ENCODE measurements around the gene DBNDD1.
A peak's percentile ranks its signal among the peaks of the same experiment; 100 is the strongest.
"Not testable (repeated sequence)": the region's sequence is repeated elsewhere in the genome, so short reads cannot be mapped to it uniquely, and the experiment has no call there.

Gene DBNDD1

DNA sequence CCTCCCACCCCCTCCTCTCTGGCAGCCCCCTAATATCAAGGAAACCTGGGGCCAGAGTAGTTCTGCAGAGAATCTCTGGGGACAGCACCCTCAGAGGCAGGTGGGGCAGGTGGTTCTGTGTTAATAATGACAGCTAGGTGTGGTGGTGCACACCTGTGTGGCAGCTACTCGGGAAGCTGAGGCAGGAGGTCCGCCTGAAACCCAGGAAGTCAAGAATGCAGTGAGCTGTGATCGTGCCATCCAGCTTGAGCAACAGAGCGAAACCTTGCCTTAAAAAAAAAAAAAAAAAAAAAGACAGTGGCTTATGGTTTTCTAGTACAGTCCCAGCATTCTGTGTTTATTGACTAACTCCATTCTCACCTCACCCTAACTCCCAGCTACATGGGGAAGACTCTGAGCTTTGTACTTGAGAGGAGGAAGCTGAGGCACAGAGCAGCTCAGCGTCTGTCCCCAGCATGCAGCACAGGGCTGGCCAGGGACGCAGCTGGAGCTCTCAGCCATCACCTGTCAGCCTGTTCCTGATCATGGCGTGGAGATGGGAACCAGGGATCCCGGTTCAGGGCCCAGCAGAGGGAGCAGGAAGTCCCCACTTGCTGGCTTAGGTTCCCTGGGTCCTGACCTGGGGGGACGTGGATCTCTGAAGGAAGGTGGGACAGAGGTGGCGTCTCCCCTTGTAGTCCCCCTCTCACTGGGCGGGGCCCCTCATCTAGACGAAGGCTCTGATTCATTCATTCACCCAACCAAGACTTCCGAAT is 6.1 kb downstream of the DBNDD1 start:
- DNase-seq (ENCODE audit: extremely low read depth in 1 of 2, low read depth in 1 of 2): no peak

DNA sequence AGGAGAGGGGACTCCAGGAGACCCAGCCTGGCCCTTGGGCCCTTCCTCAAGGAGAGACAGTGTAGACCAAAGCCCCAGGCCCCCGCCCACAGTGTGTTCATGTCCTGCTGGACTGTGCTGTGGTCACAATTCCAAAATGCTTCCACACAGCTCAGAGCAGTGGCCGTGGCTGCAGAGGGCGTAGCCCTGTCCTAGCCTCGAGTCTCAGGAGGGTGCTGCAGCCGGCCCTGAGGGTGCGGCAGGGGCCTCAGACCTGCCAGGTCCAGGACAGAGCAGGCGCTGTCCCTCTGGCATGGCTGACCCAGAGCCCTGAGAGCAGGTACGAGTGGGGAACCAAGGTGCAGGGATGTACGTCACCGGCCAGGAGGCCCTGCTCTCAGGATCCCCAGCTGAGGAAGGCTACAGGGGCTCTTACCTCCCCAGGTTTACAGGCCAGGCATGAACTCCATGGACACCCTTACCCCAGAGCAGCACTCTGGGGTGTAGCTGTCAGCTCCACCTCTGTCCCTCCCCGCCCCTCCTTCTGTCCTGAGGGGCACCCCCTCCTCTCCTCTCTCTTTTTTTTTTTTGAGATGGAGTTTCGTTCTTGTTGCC is 7.3 kb downstream of the DBNDD1 start:
- no peak for DNase-seq (ENCODE audit: extremely low read depth in 1 of 2, low read depth in 1 of 2)

DNA sequence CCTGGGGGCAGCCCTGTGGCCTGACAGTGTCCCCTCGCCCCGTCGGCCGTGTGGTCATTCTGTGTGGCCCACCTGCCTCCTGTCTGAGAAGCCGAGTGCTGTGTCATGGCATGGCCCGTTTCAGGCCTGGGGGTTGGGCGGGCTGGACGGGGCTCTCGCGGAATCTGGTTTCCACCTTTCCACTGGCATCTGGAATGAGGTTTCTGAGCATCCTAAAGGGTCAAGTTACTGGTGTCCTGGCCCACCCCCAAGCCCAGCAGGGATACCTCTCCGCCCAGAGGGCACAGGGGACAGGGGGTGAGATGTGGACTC is 7.8 kb downstream of the DBNDD1 start:
- DNase-seq (ENCODE audit: extremely low read depth in 1 of 2, low read depth in 1 of 2): no peak

DNA sequence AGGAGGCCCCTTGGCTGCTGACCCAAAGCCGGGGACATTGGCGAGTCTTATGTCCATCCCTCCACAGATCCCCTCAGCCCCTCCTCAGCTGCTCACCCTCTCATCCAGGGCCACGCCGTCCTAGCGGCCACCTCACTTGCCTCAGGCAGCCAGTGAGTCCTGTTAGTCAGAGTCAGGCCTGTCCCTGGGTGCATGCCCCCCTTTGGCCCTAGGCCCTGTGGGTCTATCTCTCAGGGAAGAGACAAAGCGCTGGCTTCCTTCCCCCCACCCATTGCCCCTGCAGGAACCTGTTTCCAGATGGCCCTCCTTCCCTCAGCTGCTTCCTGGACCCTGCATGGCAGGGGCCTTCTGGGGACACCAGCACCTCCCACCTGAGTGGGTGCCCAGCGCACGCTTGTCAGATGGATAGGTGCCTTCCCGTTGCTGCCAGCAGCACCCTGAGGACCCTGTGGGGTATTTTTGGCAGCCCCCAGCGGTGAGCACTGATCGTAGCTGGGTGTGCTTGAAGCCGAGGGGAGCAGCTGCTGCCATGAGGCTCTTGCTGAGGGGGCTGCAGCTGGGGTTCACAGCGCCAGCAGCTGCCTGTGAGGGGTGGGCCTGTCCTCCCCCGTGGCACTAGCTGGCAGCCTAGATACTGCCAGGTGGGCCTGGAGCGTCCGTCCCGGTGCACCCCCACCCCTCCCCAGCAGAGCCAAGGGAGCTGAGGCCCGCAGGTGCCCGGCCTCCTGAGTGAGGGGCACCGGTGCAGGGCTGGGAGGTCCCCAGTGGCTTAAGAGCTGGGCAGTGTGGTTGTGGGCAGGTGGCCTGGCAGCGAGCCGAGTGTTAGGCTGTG is 8.4 kb downstream of the DBNDD1 start:
- DNase-seq (ENCODE audit: extremely low read depth in 1 of 2, low read depth in 1 of 2): no peak

DNA sequence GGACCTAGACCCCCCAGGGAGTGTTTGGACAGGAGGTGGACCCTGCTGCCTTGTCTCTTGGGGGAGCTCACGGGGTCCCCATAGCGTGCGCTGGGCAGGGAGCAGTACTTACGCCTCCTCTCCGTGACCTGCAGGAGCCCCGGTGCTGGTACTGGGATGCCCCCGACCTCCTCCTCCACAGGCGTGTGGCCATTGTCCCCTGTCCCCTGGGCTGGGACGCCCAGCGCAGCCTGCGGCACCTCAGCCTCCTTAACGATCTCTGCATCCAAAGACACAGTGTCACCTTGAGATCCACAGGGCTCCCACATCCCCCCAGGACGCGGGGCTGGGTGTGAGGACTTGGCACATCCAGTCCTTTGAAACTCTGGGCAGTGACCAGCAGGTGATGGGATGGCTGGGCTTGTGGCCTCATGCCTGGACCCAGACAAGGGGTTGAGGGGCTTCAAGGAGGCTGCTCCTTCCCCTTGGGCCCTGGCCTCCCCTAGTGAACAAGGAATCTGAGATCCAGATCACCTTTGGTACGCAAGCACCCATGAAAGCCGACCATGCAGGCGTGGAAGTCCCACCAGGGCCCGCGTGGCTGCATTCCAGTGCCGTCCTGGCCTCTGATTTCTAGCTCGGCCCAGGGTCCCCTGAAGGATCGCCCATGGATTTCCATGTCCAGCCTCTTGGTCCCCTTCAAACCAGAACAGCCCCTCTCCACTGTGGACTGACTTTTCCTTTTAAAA is 9.9 kb downstream of the DBNDD1 start:
- DNase-seq (ENCODE audit: extremely low read depth in 1 of 2, low read depth in 1 of 2): no peak

DNA sequence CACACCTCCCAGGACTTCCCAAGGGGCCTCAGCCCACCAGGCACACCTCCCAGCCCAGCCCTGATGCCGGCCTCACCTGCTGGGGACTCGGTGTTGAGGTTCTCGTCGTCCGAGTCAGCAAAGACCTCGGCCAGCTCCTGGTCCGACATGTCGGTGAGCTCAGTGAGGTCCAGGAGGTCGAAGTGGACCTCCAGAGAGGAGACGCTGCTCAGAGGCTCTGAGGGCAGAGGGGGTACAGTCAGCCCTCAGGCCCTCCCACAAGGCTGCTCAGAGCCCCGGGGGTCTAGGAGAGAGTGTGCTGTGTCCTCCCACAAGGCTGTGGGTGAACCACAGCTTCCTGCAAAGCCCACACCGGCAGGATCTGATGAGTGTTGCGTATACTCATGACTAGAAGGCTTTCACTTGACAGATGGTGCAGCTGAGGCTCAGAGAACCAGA is 10.5 kb downstream of the DBNDD1 start:
- DNase-seq (ENCODE audit: extremely low read depth in 1 of 2, low read depth in 1 of 2): peak; percentile 47 to 67

DNA sequence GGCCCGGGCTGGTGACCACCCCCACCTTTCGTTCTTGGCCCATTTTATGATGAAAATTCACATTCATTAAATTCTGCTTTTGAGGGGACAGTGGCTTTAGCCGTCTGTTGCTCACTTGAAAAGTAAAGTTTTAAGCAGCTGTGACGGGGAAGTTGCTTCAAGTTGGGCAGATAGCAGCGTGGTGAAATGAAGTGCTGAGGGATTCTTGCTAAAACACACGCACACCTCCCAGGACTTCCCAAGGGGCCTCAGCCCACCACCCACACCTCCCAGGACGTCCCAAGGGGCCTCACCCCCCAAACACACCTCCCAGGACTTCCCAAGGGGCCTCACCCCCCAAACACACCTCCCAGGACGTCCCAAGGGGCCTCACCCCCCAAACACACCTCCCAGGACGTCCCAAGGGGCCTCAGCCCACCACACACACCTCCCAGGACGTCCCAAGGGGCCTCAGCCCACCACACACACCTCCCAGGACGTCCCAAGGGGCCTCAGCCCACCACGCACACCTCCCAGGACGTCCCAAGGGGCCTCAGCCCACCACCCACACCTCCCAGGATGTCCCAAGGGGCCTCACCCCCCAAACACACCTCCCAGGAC is 11.5 kb downstream of the DBNDD1 start:
- DNase-seq (ENCODE audit: extremely low read depth in 1 of 2, low read depth in 1 of 2): not testable (repeated sequence)

GRCh38 chr16:90007015-90007414 is 12.2 kb downstream of the DBNDD1 start:
- DNase-seq (ENCODE audit: extremely low read depth in 1 of 2, low read depth in 1 of 2): no peak

GRCh38 chr16:90005956-90006663 is 13.1 kb downstream of the DBNDD1 start:
- DNase-seq (ENCODE audit: extremely low read depth in 1 of 2, low read depth in 1 of 2): no peak

GRCh38 chr16:90004577-90004976 is 14.7 kb downstream of the DBNDD1 start:
- no peak for DNase-seq (ENCODE audit: extremely low read depth in 1 of 2, low read depth in 1 of 2)

- DNase-seq (ENCODE audit: extremely low read depth in 1 of 2, low read depth in 1 of 2): no peak
These were observed 16.5 kb downstream of the DBNDD1 start for GRCh38 chr16:90002759-90003158.

GRCh38 chr16:90001761-90002503 is 17.3 kb downstream of the DBNDD1 start:
- DNase-seq (ENCODE audit: extremely low read depth in 1 of 2, low read depth in 1 of 2): no peak

DNA sequence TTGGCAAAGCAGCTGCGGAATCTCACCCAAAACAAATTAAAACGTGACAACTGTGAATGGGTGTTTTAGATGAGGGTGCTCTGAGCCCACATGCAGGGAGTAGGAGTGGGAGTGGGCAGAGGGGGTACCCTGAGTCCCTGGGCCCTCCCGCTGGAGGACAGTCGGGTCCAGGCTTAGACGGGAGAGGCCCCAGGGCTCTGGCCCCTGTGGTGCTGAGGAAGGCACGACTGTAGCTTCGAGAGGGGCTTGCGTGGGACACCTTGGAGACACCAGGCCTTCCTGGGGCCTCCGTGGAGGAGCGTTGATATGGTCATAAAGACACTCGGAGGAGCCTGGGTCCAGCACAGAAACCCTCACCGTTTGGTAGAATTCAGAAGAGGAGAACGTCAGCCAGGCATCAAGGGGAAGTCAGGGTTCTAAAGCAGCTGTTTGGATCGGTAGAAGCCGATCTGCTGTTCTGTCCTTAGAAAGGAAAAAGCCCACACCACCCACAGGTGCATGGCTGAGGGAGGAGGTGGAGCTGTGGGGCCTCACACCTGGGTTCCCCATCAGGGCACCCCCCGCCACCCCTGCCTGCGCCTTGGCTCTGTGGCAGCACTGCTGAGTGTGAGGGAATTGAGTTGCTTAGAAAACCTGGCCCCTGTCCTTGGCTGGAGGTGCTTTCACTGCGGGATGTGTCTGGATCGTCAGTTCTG is 18.4 kb downstream of the DBNDD1 start:
- DNase-seq (ENCODE audit: extremely low read depth in 1 of 2, low read depth in 1 of 2): no peak

DNA sequence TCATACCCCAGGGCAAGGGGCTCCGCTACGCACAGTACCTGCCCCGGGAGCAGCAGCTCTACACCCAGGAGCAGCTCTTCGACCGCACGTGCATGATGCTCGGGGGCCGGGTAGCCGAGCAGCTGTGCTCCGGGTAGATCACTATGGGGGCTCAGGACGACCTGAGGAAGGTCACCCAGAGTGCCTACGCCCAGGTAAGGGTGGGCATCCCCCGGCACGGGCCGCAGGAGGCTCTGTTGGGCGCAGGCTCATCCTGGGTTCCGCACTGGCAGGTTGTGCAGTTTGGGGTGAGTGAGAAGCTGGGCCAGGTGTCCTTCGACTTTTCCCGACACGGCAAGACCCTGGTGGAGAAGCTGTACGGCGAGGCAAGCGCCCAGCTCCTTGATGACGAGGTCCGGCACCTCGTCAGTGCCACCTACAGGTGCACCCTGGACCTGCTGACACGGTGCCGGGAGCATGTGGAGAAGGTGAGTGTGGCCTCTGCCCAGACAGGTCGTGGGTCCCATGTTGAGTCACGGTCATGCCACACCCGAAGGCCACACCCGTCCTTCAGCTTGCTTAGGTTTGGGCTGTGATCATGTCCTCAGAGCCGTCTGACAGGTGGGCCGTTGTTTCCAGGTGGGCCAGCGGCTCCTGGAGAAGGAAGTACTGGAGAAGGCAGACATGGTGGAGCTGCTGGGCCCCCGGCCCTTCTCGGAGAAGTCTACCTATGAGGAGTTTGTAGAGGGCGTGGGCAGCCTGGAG is 19.3 kb downstream of the DBNDD1 start:
- DNase-seq (ENCODE audit: extremely low read depth in 1 of 2, low read depth in 1 of 2): no peak

GRCh38 chr16:89996178-89996489 is 23.1 kb downstream of the DBNDD1 start:
- DNase-seq (ENCODE audit: extremely low read depth in 1 of 2, low read depth in 1 of 2): no peak

DNA sequence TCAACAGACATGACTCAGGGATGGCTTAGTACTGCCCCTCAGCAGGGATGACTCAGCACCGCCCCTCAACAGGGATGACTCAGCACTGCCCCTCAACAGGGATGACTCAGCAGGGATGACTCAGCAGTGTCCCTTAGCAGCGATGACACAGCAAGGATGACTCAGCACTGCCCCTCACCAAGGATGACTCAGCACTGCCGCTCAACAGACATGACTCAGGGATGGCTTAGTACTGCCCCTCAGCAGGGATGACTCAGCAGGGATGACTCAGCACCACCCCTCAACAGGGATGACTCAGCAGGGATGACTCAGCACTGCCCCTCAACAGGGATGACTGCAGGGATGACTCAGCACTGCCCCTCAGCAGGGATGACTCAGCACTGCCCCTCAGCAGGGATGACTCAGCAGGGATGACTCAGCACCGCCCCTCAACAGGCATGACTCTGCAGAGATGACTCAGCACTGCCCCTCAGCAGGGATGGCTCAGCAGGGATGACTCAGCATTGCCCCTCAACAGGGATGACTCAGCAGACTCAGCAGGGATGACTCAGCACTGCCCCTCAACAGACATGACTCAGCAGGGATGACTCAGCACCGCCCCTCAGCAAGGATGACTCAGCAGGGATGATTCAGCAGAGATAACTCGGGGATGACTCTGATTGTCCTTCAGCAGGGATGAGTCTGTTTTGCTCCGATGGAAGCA is 23.6 kb downstream of the DBNDD1 start:
- DNase-seq (ENCODE audit: extremely low read depth in 1 of 2, low read depth in 1 of 2): peak; percentile 18 to 42

- peak; percentile 22 to 36 for DNase-seq (ENCODE audit: extremely low read depth in 1 of 2, low read depth in 1 of 2)
These were observed 24.4 kb downstream of the DBNDD1 start for GRCh38 chr16:89994721-89995474.

Data from stimulated activated CD8-positive, alpha-beta memory T cell treated with anti-CD3 and anti-CD28 coated beads, Interleukin-7, amount 100 ng/mL, for 48 hours (primary cell).